ENCODE data around the gene SLC6A6. TPM values are rescaled to one million over a fixed set of nuclear protein-coding genes. Genes with fewer than 3 reads are reported as not detected.

Gene SLC6A6
- total and polyA plus RNA-seq, 10 of the 15 experiments (the other 5 are each of a cell fraction or from before 2014, with no cell fraction given), result 5.6 to 47.0 (median 20.2) TPM

- RAD21 ChIA-PET (ENCODE audit: unreplicated experiment), result interaction anchor here (1.3 to 3.0 kb wide), 3 partner anchors 273 to 412 kb away, joined by 4 to 10 read pairs (median 6); no protein-coding TSS in a partner anchor
These were observed 107.3 kb downstream of the SLC6A6 start for GRCh38 chr3:14509796-14510100.

More at GRCh38 chr3:14509796-14510100, 107.3 kb downstream of the SLC6A6 start:
- ChIA-PET POLR2A (no interaction called here), SMC1A (ENCODE audit: uncharacterized antibody, unreplicated experiment) (interaction anchor here (0.6 to 1.4 kb wide), 3 partner anchors 271 to 412 kb away, joined by 3 to 7 read pairs (median 4); no protein-coding TSS in a partner anchor), CTCF (interaction anchor here (1.1 to 4.3 kb wide), 7 partner anchors 10 to 412 kb away, joined by 3 to 23 read pairs (median 3); no protein-coding TSS in a partner anchor)
- no peaks in the 10 kb centered on the region for H3K4me1 ChIP-seq (ENCODE audit: control insufficient read depth, insufficient read depth, low read length)
- H3K9ac ChIP-seq (ENCODE audit: control insufficient read depth, insufficient read depth, low read length), result no peak overlapping the region
- FAIRE-seq (no peak), ATAC-seq (no peak), DNase-seq (ENCODE audit: low read depth, low spot score) (no peak)
- H4K20me1 ChIP-seq (ENCODE audit: control insufficient read depth, insufficient read depth), result no peaks in the 10 kb centered on the region
- no peak overlapping the region for H3K4me3 ChIP-seq
- H3K79me2 ChIP-seq (ENCODE audit: control insufficient read depth, insufficient read depth, low read length), result no peaks in the 10 kb centered on the region
- intact Hi-C loops (cut with micrococcal nuclease; ENCODE audit: unreplicated experiment), result loop anchor here (1.0 to 10.0 kb wide), 4 partner anchors 39 to 412 kb away; no protein-coding TSS in a partner anchor
- H3K36me3 ChIP-seq (ENCODE audit: control insufficient read depth in 2 of 2, insufficient read depth in 2 of 2, low read length in 1 of 2), result no peaks in the 10 kb centered on the region
- in situ Hi-C loops (cut with MboI), result no loop called here
- 0% methylated on average over 10 of the region's 10 CpGs for WGBS (ENCODE audit: insufficient coverage, insufficient replicate concordance, low lambda C conversion rate, missing lambda C conversion rate)
- BruUV-seq (replicated peaks), result no TSS peak
- H3K9me3 ChIP-seq (replicated peaks; ENCODE audit: control insufficient read depth, insufficient read depth, low read length), result no peaks in the 10 kb centered on the region
- H3K27ac ChIP-seq (ENCODE audit: control insufficient read depth, insufficient read depth), result no peak overlapping the region
- no peak overlapping the region for H2AFZ ChIP-seq (ENCODE audit: control insufficient read depth, low read depth, low read length)
- TF ChIP-seq ZSCAN29 (IDR thresholded peaks at IDR 0.05), result no peak
- TF ChIP-seq BCL11A (IDR thresholded peaks at IDR 0.05; ENCODE audit: low read depth, low read length), result no peak
- no peak for TF ChIP-seq MXI1 (IDR thresholded peaks at IDR 0.05; ENCODE audit: low read depth, low read length)
- TF ChIP-seq STAT1 (conservative IDR thresholded peaks at IDR 0.05), result no peak
- TF ChIP-seq, protein P1, sequence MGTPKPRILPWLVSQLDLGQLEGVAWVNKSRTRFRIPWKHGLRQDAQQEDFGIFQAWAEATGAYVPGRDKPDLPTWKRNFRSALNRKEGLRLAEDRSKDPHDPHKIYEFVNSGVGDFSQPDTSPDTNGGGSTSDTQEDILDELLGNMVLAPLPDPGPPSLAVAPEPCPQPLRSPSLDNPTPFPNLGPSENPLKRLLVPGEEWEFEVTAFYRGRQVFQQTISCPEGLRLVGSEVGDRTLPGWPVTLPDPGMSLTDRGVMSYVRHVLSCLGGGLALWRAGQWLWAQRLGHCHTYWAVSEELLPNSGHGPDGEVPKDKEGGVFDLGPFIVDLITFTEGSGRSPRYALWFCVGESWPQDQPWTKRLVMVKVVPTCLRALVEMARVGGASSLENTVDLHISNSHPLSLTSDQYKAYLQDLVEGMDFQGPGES (IDR thresholded peaks at IDR 0.05), result no peak
- no peak for TF ChIP-seq RUNX3 (IDR thresholded peaks at IDR 0.05; ENCODE audit: low read length)
- TF ChIP-seq NFYB (IDR thresholded peaks at IDR 0.05; ENCODE audit: insufficient read depth, low read depth, low read length), result no peak
- no peak for TF ChIP-seq TAF1 (IDR thresholded peaks at IDR 0.05; ENCODE audit: borderline replicate concordance, low read depth, low read length)
- no peak for TF ChIP-seq IKZF2 (IDR thresholded peaks at IDR 0.05)
- no peak for TF ChIP-seq BHLHE40 (IDR thresholded peaks at IDR 0.05; ENCODE audit: borderline replicate concordance in 1 of 2, low read depth in 2 of 2, low read length in 1 of 2)
- TF ChIP-seq ZNF622 (IDR thresholded peaks at IDR 0.05), result no peak
- no peak for TF ChIP-seq KAT2A (conservative IDR thresholded peaks at IDR 0.05; ENCODE audit: control insufficient read depth, low read depth, low read length)
- no peak for TF ChIP-seq RBBP5 (conservative IDR thresholded peaks at IDR 0.05)
- no peaks in the 10 kb centered on the region; a peak in 1 of 4 replicates for H3K27me3 ChIP-seq (replicated peaks in 1 of 2; ENCODE audit: control insufficient read depth in 2 of 2, insufficient read depth in 2 of 2, low read length in 1 of 2)
- no peak overlapping the region for H3K4me2 ChIP-seq (ENCODE audit: control insufficient read depth, insufficient read depth)

All from GM12878 (cell line).